Spleen (tissue), 7 donors: ENCODE data around the gene ANXA5.

ENCODE experiments used
- POLR2A ChIP-seq, 3 donors: fragments of 450-650 bp; IDR thresholded peaks; one replicate each; pipeline ENCODE4 v1.5.1; 2017; ENCODE audit warnings: antibody characterized with exemption in 3 of 3, mild to moderate bottlenecking in 1 of 3
- POLR2AphosphoS5 ChIP-seq, 3 donors: sonication (generic); formaldehyde crosslinking; IDR thresholded peaks; one replicate each; pipeline ENCODE4 v1.5.1; 2017; ENCODE audit warnings: antibody characterized with exemption in 3 of 3
- TF ChIP-seq, protein P1 (sequence below), 11 experiments: fragments of 200-600 bp in 7 of 11; fragments of 450-650 bp in 4 of 11; sonication (generic) in 4 of 11; IDR thresholded peaks in 8 of 11; conservative IDR thresholded peaks in 3 of 11; 1 replicate in 7 of 11; 2 replicates in 4 of 11; pipeline versions ENCODE4 v1.4.0 to v1.8.0; 2016 to 2021; ENCODE audit warnings: antibody characterized with exemption in 11 of 11, inconsistent platforms in 4 of 11, mild to moderate bottlenecking in 1 of 11
- donor health status: DM: no; HTN: no; CAD: no; lungs with moderate emphysema.
- donor health status: DM: no; HTN: no; CAD: no.
- donor health status: DM: no; HTN: no; CAD: no.

DNA sequence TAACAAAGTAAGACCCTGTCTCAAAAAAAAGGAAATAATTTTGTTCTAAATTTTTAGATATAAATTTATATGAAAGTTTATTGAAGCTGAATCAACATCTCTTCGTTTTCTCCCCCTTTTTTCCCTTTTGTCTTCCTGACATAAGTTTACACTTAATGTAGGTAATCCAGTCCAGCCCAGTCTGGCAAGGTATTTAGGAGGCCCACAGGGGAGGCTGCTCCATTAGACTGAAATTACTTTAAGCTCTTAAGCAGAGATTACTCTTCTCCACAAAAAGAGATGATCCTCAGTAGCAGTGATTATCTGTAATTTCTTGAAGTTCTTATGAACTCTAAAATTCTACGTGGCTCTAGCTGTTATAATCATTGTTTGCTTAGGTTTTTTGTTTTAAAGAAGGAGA, 46.0 kb downstream of the ANXA5 start:
- TF ChIP-seq POLR2A (IDR thresholded peaks at IDR 0.05), result no peak
- TF ChIP-seq, protein P1, sequence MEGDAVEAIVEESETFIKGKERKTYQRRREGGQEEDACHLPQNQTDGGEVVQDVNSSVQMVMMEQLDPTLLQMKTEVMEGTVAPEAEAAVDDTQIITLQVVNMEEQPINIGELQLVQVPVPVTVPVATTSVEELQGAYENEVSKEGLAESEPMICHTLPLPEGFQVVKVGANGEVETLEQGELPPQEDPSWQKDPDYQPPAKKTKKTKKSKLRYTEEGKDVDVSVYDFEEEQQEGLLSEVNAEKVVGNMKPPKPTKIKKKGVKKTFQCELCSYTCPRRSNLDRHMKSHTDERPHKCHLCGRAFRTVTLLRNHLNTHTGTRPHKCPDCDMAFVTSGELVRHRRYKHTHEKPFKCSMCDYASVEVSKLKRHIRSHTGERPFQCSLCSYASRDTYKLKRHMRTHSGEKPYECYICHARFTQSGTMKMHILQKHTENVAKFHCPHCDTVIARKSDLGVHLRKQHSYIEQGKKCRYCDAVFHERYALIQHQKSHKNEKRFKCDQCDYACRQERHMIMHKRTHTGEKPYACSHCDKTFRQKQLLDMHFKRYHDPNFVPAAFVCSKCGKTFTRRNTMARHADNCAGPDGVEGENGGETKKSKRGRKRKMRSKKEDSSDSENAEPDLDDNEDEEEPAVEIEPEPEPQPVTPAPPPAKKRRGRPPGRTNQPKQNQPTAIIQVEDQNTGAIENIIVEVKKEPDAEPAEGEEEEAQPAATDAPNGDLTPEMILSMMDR (IDR thresholded peaks at IDR 0.05 in 8 of 11, conservative IDR thresholded peaks at IDR 0.05 in 3 of 11), result no peak
- no peak for TF ChIP-seq POLR2AphosphoS5 (IDR thresholded peaks at IDR 0.05)
